GM13976 (cell line): ENCODE results near the gene MNX1.

ENCODE experiments used
- DNase-seq: peaks from one replicate; pipeline ENCODE4 v3.0.0; 2012; ENCODE audit warnings: low spot score
- CTCF ChIP-seq: IDR thresholded peaks from 2 replicates; pipeline ENCODE4 v1.5.1; 2012; ENCODE audit warnings: borderline replicate concordance, mild to moderate bottlenecking; ENCODE audit not compliant: insufficient read depth; ENCODE audit errors: extremely low read depth, missing control alignments, control extremely low read depth
- in situ Hi-C: fragments of 300-500 bp; cut with MboI; formaldehyde crosslinking; loops from one replicate; pipeline ENCODE4 v1.12.0; 2022; ENCODE audit warnings: low sequenced_read_pairs, mixed read lengths, inconsistent platforms; ENCODE audit not compliant: unreplicated experiment

MNX1 gene

DNA sequence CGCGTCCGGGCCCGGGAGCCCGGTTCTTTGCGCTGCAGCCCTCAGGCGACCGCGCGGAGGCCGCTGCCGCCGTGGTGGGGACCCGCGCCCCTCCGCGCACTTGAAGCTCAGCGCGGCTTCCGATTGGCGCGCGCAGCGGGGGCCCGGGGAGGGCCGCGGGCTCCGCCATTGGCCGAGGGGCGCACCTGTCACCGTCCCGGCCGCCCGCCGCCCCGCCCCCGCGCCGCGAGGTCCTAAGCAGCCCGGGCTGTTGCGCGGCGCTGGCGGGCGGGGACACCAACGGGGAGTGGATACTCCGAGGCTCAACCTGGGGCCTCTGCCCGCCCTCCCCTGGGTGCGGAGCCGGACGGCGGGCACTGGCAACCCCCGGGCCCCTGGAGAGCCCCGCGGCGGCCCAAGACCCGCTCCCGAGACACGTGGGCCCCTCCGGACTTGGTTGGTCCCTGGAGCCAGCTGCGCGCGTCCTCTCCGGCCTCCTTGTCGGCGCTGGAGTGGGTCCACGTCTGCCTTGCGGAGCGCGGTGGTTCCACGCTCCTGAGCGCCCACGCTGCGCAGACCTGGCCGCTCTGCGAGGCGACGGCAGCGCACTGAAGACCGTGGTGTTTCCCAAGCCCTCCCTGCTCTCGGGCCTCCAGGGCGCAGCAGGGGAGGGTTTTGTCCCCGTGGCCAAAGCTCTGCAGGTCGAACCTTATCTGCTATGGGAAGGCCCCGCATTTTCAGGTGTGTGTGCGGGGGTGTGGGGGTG, at the start of gene MNX1:
Gene MNX1 (minus strand): TSS at position 76 of the 745 bp plus-strand sequence. CDS start 313 bp downstream, outside the sequence.
- DNase-seq, result peak; percentile 94
- in situ Hi-C loops, result no loop called here
- TF ChIP-seq CTCF, result no peak

DNA sequence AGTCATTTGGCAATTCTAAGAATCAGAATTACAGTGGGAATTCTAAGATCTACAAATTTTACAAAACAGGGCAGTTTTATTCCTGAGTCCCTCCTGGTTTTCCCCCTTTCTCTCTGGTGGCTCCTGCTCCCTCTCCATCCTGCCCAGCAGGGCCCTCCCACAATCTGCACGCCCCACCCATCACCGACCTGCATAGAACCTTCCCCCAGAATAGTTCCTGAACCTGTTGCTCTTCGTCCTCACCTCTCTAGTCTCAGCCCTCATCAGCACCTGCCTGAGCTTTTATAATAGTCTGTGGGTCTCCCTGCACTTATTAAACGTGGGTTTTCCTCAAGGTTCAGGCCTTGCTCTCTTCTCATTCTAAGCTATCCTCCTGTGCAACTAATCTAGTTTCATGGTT, 49.1 kb upstream of the MNX1 start:
- DNase-seq, result peak; percentile 2
- in situ Hi-C loops, result no loop called here
- no peak for TF ChIP-seq CTCF

GRCh38 chr7:157058701-157059100, 48.2 kb upstream of the MNX1 start:
- in situ Hi-C loops, result no loop called here
- no peak for TF ChIP-seq CTCF
- no peak for DNase-seq

GRCh38 chr7:157058068-157058467, 47.6 kb upstream of the MNX1 start:
- in situ Hi-C loops, result no loop called here
- no peak for TF ChIP-seq CTCF
- DNase-seq, result no peak

DNA sequence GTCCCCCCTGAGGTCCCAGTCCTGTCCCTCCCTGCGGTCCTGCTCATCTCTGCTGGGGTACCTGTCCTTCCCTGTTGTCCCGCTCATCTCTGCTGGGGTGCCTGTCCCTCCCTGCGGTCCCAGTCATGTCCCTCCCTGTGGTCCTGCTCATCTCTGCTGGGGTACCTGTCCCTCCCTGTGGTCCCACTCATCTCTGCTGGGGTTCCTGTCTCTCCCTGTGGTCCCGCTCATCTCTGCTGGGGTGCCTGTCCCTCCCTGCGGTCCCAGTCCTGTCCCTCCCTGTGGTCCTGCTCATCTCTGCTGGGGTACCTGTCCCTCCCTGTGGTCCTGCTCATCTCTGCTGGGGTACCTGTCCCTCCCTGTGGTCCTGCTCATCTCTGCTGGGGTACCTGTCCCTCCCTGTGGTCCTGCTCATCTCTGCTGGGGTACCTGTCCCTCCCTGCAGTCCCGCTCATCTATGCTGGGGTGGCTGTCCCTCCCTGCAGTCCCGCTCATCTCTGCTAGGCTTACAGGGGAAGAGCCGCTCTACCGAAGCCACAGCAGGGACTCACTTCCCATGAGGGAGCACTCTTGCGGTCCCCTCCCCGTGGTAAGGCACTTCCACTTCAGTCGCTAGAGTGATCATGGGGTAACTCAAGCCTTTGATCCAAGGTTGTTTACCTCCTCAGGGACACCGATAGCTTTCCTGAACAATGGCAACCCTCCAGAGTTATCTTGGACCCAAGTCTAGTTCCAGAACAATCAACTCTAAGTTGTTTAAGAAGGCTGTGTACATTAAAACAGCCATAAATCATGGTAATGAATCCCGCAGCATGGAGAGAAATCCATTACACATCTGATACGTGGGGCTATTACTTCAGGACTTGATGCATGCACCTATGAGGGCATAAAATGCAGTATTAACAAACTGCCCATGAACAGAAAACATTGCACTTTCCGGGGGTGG, 46.8 kb upstream of the MNX1 start:
- no peak for DNase-seq
- in situ Hi-C loops, result no loop called here
- no peak for TF ChIP-seq CTCF

- in situ Hi-C loops, result no loop called here
- TF ChIP-seq CTCF, result no peak
- no peak for DNase-seq
These were observed 45.8 kb upstream of the MNX1 start for GRCh38 chr7:157056246-157056645.
